MM.1S (cell line): ENCODE measurements around the gene ZNF428.

Experiments used
- EZH2 ChIP-seq: fragments of 300-600 bp; sonication (generic); optimal IDR thresholded peaks from 2 replicates; pipeline ENCODE3; 2017; ENCODE audit warnings: low read depth, mild to moderate bottlenecking, antibody characterized with exemption, low read length, mixed read lengths
- EZH2phosphoT487 ChIP-seq: fragments of 300-600 bp; sonication (generic); IDR thresholded peaks from 2 replicates; pipeline ENCODE4 v1.6.1; 2018; ENCODE audit warnings: antibody characterized with exemption, low read length
- TF ChIP-seq, protein P1 (sequence below): fragments of 300-600 bp; sonication (generic); IDR thresholded peaks from 2 replicates; pipeline ENCODE4 v1.5.1; 2016; ENCODE audit warnings: antibody characterized with exemption, low read length, mixed read lengths

DNA sequence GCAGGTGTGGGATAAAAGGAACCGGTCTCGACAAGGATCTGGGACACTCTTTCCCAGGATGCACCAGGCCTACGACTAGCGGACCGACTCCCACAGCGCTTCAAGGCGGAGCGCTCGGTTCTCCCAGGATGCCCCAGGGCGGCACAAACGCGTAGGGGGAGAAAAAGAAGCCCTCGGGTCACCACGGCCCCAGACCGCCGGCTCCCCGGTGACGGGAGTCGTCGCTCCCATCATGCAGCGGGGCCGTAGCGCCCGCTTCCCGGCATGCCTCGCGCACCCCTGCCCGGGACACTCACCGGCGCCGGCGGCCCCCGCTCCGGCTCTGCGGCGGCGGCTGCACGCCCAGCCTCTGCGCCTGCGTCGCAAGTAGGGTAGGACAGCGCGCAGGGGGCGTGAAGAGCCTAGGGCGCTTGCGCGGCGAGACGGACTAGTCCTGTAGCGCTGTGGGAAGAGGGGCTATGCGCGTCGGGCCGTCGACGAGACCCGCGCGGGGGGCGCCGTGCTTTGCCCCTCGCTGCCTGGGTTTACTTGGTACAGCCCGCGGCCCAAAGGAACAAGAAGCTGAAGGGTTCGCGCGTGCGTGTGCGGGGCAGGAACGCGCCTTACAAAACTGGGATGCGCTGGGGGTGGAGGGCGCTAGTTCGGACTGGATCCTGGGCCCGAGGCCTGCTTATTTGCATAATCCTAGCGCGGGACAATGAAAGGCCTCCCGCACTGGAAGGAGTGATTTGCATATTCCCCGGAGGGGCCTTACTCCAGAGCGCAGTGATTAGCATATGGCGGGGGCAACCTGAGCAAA is at the start of gene ZNF428:
- TF ChIP-seq, protein P1, sequence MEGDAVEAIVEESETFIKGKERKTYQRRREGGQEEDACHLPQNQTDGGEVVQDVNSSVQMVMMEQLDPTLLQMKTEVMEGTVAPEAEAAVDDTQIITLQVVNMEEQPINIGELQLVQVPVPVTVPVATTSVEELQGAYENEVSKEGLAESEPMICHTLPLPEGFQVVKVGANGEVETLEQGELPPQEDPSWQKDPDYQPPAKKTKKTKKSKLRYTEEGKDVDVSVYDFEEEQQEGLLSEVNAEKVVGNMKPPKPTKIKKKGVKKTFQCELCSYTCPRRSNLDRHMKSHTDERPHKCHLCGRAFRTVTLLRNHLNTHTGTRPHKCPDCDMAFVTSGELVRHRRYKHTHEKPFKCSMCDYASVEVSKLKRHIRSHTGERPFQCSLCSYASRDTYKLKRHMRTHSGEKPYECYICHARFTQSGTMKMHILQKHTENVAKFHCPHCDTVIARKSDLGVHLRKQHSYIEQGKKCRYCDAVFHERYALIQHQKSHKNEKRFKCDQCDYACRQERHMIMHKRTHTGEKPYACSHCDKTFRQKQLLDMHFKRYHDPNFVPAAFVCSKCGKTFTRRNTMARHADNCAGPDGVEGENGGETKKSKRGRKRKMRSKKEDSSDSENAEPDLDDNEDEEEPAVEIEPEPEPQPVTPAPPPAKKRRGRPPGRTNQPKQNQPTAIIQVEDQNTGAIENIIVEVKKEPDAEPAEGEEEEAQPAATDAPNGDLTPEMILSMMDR: no peak
- TF ChIP-seq EZH2: no peak
- TF ChIP-seq EZH2phosphoT487: no peak
